ENCODE measurements around the gene UTF1. TPM values are rescaled to one million over a fixed set of nuclear protein-coding genes. Genes with fewer than 3 reads are reported as not detected.
A peak's percentile ranks its signal among the peaks of the same experiment; 100 is the strongest.

The UTF1 gene
- total RNA-seq, 2 experiments from 2014 or later: not detected

DNA sequence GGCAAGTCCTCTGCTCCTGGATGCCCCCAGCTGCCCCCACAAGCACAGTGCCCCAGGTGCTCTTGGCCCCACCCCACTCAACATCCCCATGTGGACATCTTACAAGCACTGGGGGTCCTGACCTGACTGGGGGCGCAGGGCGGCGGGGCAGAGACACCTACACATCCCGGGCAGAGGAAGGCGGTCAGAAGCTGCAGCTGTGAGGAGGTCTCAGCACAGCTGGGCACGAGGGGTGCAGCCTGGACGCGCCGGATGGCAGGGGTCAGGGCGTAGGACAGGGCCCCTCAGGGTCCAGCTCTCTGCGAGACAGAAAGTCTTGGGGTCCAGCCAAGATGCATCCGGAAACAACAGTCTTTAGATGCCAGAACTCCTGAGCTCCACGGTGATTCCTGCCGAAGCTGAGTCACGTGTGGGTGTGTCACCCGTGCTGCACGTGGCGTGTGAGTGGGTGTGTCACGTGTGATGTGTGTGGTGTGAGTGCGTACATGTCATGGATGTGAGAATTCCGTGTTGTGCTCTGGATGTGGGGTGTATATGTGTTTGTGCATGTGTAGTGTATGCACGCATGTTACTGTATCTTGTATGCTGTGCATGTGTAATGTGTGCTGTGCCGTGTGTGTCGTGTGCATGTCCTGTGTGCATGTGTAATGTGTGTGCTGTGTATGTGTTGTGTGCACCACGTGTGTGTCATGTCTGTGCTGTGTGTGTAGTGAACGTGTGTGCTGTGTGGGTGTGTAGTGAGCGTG lies 12.8 kb downstream of the UTF1 start:
- H3K4me3 Mint-ChIP-seq: no peak overlapping the region
- POLR2A ChIA-PET: no interaction called here
- peaks cover 22% of the 10 kb centered on the region for H3K4me1 Mint-ChIP-seq
- H3K27me3 Mint-ChIP-seq: peaks cover 34% of the 10 kb centered on the region
- no peak for DNase-seq
- no peaks in the 10 kb centered on the region for H3K36me3 Mint-ChIP-seq (ENCODE audit: low read depth)
- H3K27ac Mint-ChIP-seq: peak overlapping the region; percentile 25
- no peaks in the 10 kb centered on the region for H3K9me3 Mint-ChIP-seq
- CTCF ChIA-PET: interaction anchor here (1.0 kb wide), 1 partner anchor 18 kb away, joined by 5 read pairs; no protein-coding TSS in a partner anchor

GRCh38 chr10:133243593-133243992 lies 13.6 kb downstream of the UTF1 start:
- H3K27ac Mint-ChIP-seq: peak overlapping the region; percentile 19
- no peak overlapping the region for H3K4me3 Mint-ChIP-seq
- no peaks in the 10 kb centered on the region for H3K36me3 Mint-ChIP-seq (ENCODE audit: low read depth)
- H3K9me3 Mint-ChIP-seq: no peaks in the 10 kb centered on the region
- no peak for DNase-seq
- peaks cover 22% of the 10 kb centered on the region for H3K4me1 Mint-ChIP-seq
- H3K27me3 Mint-ChIP-seq: peaks cover 31% of the 10 kb centered on the region
- ChIA-PET CTCF (no interaction called here), POLR2A (no interaction called here)

- no peak for DNase-seq
- peaks cover 23% of the 10 kb centered on the region for H3K27me3 Mint-ChIP-seq
- peaks cover 22% of the 10 kb centered on the region for H3K4me1 Mint-ChIP-seq
- no peaks in the 10 kb centered on the region for H3K36me3 Mint-ChIP-seq (ENCODE audit: low read depth)
- H3K4me3 Mint-ChIP-seq: no peak overlapping the region
- no peaks in the 10 kb centered on the region for H3K9me3 Mint-ChIP-seq
- POLR2A ChIA-PET: no interaction called here
- no peak overlapping the region for H3K27ac Mint-ChIP-seq
- CTCF ChIA-PET: interaction anchor here (0.6 to 2.8 kb wide), 5 partner anchors 10 to 84 kb away, joined by 3 to 7 read pairs (median 3); no protein-coding TSS in a partner anchor
Measured at GRCh38 chr10:133245439-133246235, 15.6 kb downstream of the UTF1 start.

DNA sequence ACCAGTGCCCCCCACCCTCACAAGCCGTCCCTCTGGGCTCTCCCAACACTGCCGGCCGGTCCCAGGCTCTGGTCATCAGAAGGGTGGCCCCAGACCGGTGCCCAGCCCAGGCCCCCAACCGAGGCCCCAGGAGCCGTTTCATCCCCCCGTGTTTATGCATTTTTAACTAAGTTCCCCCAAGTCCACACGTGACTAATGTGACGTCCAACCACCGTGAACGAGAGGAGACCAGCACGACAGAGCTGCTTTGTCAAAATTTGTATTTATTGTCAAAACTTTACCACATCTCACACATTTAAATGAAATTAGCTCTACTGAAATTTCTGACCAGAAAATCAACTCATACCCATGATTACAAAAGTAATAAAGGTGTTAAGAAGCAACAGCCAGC lies 16.2 kb downstream of the UTF1 start:
- ChIA-PET POLR2A (no interaction called here), CTCF (interaction anchor here (0.7 to 2.8 kb wide), 4 partner anchors 10 to 312 kb away, joined by 3 to 7 read pairs (median 3); no protein-coding TSS in a partner anchor)
- no peaks in the 10 kb centered on the region for H3K36me3 Mint-ChIP-seq (ENCODE audit: low read depth)
- peaks cover 17% of the 10 kb centered on the region for H3K27me3 Mint-ChIP-seq
- no peak for DNase-seq
- no peak overlapping the region for H3K4me3 Mint-ChIP-seq
- H3K4me1 Mint-ChIP-seq: peaks cover 17% of the 10 kb centered on the region
- H3K27ac Mint-ChIP-seq: no peak overlapping the region
- H3K9me3 Mint-ChIP-seq: no peaks in the 10 kb centered on the region

- no peak for DNase-seq
- peaks cover 5% of the 10 kb centered on the region for H3K4me1 Mint-ChIP-seq
- H3K27me3 Mint-ChIP-seq: peaks cover 8% of the 10 kb centered on the region
- ChIA-PET CTCF (no interaction called here), POLR2A (no interaction called here)
- H3K4me3 Mint-ChIP-seq: no peak overlapping the region
- H3K36me3 Mint-ChIP-seq (ENCODE audit: low read depth): no peaks in the 10 kb centered on the region
- H3K27ac Mint-ChIP-seq: no peak overlapping the region
- no peaks in the 10 kb centered on the region for H3K9me3 Mint-ChIP-seq
Measured at GRCh38 chr10:133247681-133248333, 17.8 kb downstream of the UTF1 start.

- CTCF ChIA-PET: no interaction called here
Measured at GRCh38 chr10:133248334-133248715, 18.3 kb downstream of the UTF1 start.

DNA sequence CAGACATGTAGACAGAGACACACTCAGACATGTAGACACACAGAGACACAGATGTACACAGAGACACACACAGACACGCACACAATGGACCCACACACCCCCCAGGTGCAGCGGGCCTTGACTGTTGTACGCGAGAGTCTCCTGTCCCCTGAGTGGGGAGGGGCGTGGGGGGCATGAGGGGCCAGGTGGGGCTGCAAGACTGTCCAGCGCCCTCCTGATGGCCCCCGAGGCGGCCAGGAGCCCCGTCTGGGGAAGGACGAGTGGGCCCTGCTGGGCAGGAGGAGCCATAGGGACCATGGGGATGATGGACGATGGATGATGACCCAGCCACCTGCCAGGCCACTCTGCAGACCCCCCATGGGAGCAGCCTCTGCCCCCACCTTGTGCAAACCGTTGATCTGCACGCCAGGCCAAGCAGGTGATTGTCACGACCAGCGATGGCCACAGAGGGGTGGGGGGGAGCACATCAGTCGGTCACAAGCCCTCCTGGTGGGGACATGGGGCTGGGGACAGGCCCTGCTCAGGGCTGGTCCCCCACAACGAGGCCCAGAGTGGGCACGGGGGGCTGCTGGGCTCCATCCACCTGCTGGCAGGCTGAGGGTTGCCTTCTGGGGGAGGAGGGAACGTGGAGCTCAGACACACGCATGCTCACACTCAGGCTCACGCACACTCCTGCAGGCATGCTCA lies 19.2 kb downstream of the UTF1 start:
- Mint-ChIP-seq H3K9me3 (no peaks in the 10 kb centered on the region), H3K36me3 (ENCODE audit: low read depth) (no peaks in the 10 kb centered on the region), H3K4me3 (no peak overlapping the region), H3K4me1 (peaks cover 2% of the 10 kb centered on the region), H3K27ac (no peak overlapping the region), H3K27me3 (peaks cover 4% of the 10 kb centered on the region)
- CTCF ChIA-PET: no interaction called here
- DNase-seq: no peak
- POLR2A ChIA-PET: no interaction called here

More at GRCh38 chr10:133248334-133248715, 18.3 kb downstream of the UTF1 start:
- DNase-seq: no peak
- POLR2A ChIA-PET: no interaction called here
- H3K9me3 Mint-ChIP-seq: no peaks in the 10 kb centered on the region
- peaks cover 2% of the 10 kb centered on the region for H3K4me1 Mint-ChIP-seq
- no peak overlapping the region for H3K27ac Mint-ChIP-seq
- peaks cover 4% of the 10 kb centered on the region for H3K27me3 Mint-ChIP-seq
- H3K36me3 Mint-ChIP-seq (ENCODE audit: low read depth): no peaks in the 10 kb centered on the region
- no peak overlapping the region for H3K4me3 Mint-ChIP-seq

DNA sequence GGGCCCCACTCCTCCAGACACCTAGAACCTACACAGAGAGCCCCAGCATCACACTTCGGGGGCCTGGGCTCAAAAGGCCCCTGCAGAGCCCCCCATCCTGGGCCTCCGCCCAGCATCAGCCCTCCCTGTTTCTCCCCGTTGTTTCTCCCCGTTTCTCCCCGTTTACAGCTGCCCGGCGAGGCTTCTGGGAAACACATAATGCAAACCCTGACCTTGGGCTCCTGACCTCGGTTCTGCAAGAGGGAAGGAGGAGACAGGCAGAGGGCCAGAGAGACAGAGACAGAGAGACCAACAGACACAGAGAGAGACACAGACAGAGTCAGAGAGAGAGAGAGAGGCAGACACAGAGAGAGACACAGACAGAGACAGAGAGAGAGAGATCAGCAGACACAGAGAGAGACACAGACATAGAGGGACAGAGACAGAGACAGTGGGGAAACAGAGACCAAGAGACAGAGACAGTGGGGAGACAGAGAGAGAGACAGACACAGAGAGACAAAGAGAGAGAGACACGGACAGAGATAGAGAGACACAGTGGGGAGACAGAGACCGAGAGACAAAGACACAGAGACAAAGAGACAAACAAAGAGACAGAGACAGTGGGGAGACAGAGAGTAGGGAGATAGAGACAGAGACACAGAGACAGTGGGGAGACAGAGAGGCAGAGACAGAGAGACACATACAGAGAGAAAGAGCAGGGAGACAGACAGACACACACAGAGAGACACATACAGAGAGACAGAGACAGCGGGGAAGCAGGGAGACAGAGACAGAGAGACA lies 20.1 kb downstream of the UTF1 start:
- H3K4me1 Mint-ChIP-seq: peaks cover 2% of the 10 kb centered on the region
- peaks cover 4% of the 10 kb centered on the region for H3K27me3 Mint-ChIP-seq
- CTCF ChIA-PET: no interaction called here
- no peaks in the 10 kb centered on the region for H3K36me3 Mint-ChIP-seq (ENCODE audit: low read depth)
- POLR2A ChIA-PET: no interaction called here
- no peak for DNase-seq
- no peak overlapping the region for H3K4me3 Mint-ChIP-seq
- H3K9me3 Mint-ChIP-seq: no peaks in the 10 kb centered on the region
- H3K27ac Mint-ChIP-seq: peak overlapping the region; percentile 43

DNA sequence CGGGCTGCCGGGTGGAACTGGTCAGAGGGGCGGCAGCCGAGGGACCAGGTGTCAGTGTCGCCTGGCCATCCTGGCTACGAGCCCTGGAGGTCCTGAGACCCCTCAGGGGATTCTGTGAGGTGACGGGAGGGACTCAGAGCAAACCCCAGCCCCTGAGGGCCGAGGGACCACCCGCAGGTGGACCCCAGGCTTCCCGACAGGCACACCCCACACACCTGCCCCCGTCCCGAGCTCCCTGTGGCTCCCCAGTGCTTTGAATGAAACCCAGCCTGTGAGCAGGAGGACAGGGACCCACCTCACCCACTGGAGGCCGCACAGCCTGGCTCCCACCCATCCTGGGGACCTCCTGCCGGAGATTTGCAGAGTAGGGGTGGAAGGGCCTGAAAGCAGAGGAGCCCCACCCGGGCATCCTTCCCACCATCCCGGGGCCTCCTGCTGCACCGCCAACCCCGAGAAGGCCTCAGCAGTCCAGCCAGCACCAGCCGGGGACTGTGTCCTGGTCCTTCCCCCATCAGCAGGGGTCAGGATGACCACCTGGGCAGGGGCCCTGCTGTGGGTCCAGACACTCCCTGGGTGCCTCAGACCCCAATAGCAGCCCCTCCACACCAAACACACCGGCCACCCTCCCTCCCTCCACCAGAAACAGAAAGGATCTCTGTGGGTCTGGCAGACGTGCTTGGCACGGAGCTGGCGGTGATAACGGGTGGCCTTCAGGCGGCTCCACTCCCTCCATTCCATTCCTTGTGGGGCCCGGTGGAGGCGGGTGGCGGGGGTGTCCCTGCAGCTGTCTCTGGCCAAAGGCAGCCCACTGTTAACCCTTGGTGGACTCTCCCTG lies 21.6 kb downstream of the UTF1 start:
- Mint-ChIP-seq H3K27ac (no peak overlapping the region), H3K4me3 (no peak overlapping the region), H3K36me3 (ENCODE audit: low read depth) (no peaks in the 10 kb centered on the region), H3K27me3 (peaks cover 4% of the 10 kb centered on the region), H3K4me1 (peaks cover 6% of the 10 kb centered on the region), H3K9me3 (no peaks in the 10 kb centered on the region)
- DNase-seq: no peak
- ChIA-PET CTCF (no interaction called here), POLR2A (no interaction called here)

DNA sequence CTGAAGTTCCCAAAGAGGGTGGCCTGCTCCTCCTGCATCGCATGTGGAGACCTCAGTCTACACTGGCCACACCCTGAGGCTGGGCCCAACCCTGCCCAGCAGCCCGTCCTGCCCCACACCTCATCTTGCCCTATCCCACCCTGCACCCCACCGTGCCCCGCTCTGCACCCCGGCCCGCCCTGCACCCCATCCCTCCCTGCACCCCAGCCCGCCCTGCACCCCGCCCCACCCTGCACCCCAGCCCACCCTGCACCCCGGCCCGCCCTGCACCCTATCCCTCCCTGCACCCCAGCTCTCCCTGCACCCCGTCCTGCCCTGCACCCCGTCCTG lies 22.2 kb downstream of the UTF1 start:
- DNase-seq: no peak
- no peak overlapping the region for H3K4me3 Mint-ChIP-seq
- H3K36me3 Mint-ChIP-seq (ENCODE audit: low read depth): no peaks in the 10 kb centered on the region
- H3K27ac Mint-ChIP-seq: no peak overlapping the region
- peaks cover 11% of the 10 kb centered on the region for H3K4me1 Mint-ChIP-seq
- CTCF ChIA-PET: no interaction called here
- POLR2A ChIA-PET: no interaction called here
- H3K9me3 Mint-ChIP-seq: no peaks in the 10 kb centered on the region
- peaks cover 4% of the 10 kb centered on the region for H3K27me3 Mint-ChIP-seq

DNA sequence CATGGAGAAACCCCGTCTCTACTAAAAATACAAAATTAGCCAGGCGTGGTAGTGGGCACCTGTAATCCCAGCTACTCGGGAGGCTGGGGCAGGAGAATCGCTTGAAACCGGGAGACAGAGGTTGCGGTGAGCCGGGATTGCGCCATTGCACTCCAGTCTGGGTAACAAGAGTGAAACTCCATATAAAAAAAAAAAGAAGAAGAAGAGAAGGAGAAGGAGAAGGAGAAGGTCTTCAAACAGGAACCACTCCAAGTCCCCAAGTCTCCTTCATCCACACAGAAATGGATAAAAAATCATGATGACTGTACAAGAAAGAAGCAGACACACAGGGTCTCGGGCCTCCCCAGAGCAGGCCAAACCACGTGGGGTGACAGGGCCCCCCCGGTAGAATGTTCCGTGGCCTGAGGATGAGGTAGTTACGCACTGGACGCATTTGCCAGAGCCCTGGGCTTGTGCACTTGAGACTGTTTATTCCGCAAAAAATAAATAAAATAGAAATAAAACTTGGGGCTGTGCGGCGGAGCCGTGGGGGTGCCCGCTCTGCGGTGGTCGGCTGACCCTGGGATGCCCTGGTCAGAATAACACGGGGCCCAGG lies 23.4 kb downstream of the UTF1 start:
- Mint-ChIP-seq H3K27ac (peak overlapping the region; percentile 54), H3K9me3 (no peaks in the 10 kb centered on the region), H3K36me3 (ENCODE audit: low read depth) (no peaks in the 10 kb centered on the region), H3K4me1 (peaks cover 24% of the 10 kb centered on the region), H3K4me3 (no peak overlapping the region), H3K27me3 (peaks cover 4% of the 10 kb centered on the region)
- POLR2A ChIA-PET: no interaction called here
- CTCF ChIA-PET: no interaction called here
- DNase-seq: no peak

Measured in activated CD4-positive, alpha-beta T cell treated with anti-CD3 and anti-CD28 coated beads, Interleukin-2, amount 10 ng/mL, durations not matched to agents 7 days and 5 days (primary cell).